RWPE1 (cell line): ENCODE data around the gene DEFB132.

Experiments
- CTCF ChIA-PET: fragments of 350-600 bp; sonication (Branson Sonifier 250); formaldehyde crosslinking; extraction: SDS; loops from one replicate; lab custom pipeline; 2021; lab: Yijun Ruan, JAX
- POLR2A ChIA-PET: fragments of 400-600 bp; formaldehyde crosslinking; extraction: SDS; loops from one replicate; lab custom pipeline; 2020; ENCODE audit warnings: antibody characterized with exemption; ENCODE audit not compliant: low non-redundant PET; lab: Yijun Ruan, JAX
- DNase-seq: peaks from one replicate; pipeline ENCODE4 v3.0.0; 2012; ENCODE audit warnings: low spot score
- H3K27ac ChIP-seq: fragments of 450-650 bp; 2 replicates; pipeline ENCODE4 v1.5.1; 2017
- CTCF ChIP-seq: fragments of 450-650 bp; conservative IDR thresholded peaks from 2 replicates; pipeline ENCODE4 v1.5.1; 2017; ENCODE audit warnings: low read depth, mild to moderate bottlenecking

Gene DEFB132

GRCh38 chr20:257419-257818 lies at the start of gene DEFB132:
Gene DEFB132 (plus strand): TSS chr20:257724. CDS start chr20:257779, 55 bp downstream.
- DNase-seq: no peak
- CTCF ChIA-PET: interaction anchor here (2.2 kb wide), 1 partner anchor 9 kb away, joined by 11 read pairs; no protein-coding TSS in a partner anchor
- POLR2A ChIA-PET: no interaction called here

GRCh38 chr20:208942-209566 lies 48.5 kb upstream of the DEFB132 start:
- DNase-seq: peak; percentile 34
- TF ChIP-seq CTCF: peak; percentile 39
- H3K27ac ChIP-seq: no peak overlapping the region
- ChIA-PET CTCF (no interaction called here), POLR2A (no interaction called here)

More at GRCh38 chr20:257419-257818, at the start of gene DEFB132:
- no peak within 1 kb of the TSS for H3K27ac ChIP-seq
- TF ChIP-seq CTCF: no peak

GRCh38 chr20:210809-211502 lies 46.6 kb upstream of the DEFB132 start:
- CTCF ChIA-PET: no interaction called here

GRCh38 chr20:214383-214782 lies 43.1 kb upstream of the DEFB132 start:
- no peak for TF ChIP-seq CTCF
- no peak overlapping the region for H3K27ac ChIP-seq
- ChIA-PET CTCF (interaction anchor here (0.7 kb wide), 1 partner anchor 22 kb away, joined by 5 read pairs; no protein-coding TSS in a partner anchor), POLR2A (no interaction called here)
- DNase-seq: no peak

More at GRCh38 chr20:210809-211502, 46.6 kb upstream of the DEFB132 start:
- no peak for TF ChIP-seq CTCF
- DNase-seq: no peak
- no peak overlapping the region for H3K27ac ChIP-seq
- POLR2A ChIA-PET: no interaction called here

- ChIA-PET CTCF (interaction anchor here (0.7 kb wide), 1 partner anchor 101 kb away, joined by 3 read pairs; no protein-coding TSS in a partner anchor), POLR2A (no interaction called here)
- no peak overlapping the region for H3K27ac ChIP-seq
- TF ChIP-seq CTCF: no peak
- DNase-seq: no peak
These were observed 41.7 kb upstream of the DEFB132 start for GRCh38 chr20:215796-216195.

- CTCF ChIA-PET: no interaction called here
- TF ChIP-seq CTCF: no peak
- POLR2A ChIA-PET: no interaction called here
- DNase-seq: no peak
- no peak overlapping the region for H3K27ac ChIP-seq
These were observed 40.3 kb upstream of the DEFB132 start for GRCh38 chr20:217266-217665.
